ENCODE data around the gene BATF. TPM values are rescaled to one million over a fixed set of nuclear protein-coding genes. Genes with fewer than 3 reads are reported as not detected.

Gene BATF
- total and polyA plus RNA-seq, 2 experiments from 2014 or later = not detected

DNA sequence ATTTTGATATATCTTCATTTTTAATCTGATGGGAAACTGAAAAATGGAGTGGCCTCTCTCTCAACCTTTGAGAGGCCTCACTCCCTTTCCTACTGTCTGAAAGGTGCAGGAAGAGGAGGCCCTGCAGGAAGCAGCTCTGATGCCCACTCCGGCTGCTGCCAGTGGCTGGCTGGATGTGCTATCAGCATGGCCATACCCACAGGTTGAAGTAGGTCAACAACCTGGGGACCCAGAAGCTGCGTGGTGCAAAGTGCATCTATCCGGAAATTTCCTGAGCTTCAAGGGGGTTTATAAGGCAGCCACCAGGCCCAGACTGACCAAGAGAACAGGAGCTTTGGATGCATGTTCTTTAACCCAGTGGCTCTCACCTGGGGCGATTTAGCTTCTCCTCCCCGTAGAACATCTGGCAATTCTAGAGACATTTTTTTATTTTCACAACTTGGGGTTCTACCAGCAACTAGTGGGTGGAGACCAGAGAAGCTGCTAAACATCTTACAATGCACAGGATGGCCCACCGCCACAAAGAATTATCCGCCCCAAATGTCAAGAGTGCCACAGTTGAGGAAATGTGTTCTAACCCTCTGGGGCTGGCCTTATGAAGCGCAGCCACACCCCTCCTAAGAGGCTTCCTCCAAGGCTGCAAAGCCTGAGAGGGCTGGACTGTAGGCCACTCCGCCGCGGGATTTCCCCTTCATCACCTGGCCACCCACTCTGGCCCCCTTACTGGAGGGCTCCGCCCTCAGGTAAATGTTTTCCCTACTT, 8.2 kb upstream of the BATF start (continued):
- TF ChIP-seq, protein P1, sequence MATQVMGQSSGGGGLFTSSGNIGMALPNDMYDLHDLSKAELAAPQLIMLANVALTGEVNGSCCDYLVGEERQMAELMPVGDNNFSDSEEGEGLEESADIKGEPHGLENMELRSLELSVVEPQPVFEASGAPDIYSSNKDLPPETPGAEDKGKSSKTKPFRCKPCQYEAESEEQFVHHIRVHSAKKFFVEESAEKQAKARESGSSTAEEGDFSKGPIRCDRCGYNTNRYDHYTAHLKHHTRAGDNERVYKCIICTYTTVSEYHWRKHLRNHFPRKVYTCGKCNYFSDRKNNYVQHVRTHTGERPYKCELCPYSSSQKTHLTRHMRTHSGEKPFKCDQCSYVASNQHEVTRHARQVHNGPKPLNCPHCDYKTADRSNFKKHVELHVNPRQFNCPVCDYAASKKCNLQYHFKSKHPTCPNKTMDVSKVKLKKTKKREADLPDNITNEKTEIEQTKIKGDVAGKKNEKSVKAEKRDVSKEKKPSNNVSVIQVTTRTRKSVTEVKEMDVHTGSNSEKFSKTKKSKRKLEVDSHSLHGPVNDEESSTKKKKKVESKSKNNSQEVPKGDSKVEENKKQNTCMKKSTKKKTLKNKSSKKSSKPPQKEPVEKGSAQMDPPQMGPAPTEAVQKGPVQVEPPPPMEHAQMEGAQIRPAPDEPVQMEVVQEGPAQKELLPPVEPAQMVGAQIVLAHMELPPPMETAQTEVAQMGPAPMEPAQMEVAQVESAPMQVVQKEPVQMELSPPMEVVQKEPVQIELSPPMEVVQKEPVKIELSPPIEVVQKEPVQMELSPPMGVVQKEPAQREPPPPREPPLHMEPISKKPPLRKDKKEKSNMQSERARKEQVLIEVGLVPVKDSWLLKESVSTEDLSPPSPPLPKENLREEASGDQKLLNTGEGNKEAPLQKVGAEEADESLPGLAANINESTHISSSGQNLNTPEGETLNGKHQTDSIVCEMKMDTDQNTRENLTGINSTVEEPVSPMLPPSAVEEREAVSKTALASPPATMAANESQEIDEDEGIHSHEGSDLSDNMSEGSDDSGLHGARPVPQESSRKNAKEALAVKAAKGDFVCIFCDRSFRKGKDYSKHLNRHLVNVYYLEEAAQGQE (IDR thresholded peaks at IDR 0.05; ENCODE audit: unreplicated experiment) = no peak
- TF ChIP-seq NANOG (IDR thresholded peaks at IDR 0.05; ENCODE audit: borderline replicate concordance) (no peak), ZNF331 (CRISPR knock-in tag; IDR thresholded peaks at IDR 0.05; ENCODE audit: low read depth) (no peak), POLR2AphosphoS5 (IDR thresholded peaks at IDR 0.05; ENCODE audit: low read depth) (no peak), EZH2 (IDR thresholded peaks at IDR 0.05; ENCODE audit: low read depth, unreplicated experiment) (no peak), ZNF114 (CRISPR knock-in tag; IDR thresholded peaks at IDR 0.05) (no peak), STAT1 (IDR thresholded peaks at IDR 0.05; ENCODE audit: unreplicated experiment) (no peak)
- TF ChIP-seq, protein P2, sequence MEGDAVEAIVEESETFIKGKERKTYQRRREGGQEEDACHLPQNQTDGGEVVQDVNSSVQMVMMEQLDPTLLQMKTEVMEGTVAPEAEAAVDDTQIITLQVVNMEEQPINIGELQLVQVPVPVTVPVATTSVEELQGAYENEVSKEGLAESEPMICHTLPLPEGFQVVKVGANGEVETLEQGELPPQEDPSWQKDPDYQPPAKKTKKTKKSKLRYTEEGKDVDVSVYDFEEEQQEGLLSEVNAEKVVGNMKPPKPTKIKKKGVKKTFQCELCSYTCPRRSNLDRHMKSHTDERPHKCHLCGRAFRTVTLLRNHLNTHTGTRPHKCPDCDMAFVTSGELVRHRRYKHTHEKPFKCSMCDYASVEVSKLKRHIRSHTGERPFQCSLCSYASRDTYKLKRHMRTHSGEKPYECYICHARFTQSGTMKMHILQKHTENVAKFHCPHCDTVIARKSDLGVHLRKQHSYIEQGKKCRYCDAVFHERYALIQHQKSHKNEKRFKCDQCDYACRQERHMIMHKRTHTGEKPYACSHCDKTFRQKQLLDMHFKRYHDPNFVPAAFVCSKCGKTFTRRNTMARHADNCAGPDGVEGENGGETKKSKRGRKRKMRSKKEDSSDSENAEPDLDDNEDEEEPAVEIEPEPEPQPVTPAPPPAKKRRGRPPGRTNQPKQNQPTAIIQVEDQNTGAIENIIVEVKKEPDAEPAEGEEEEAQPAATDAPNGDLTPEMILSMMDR (conservative IDR thresholded peaks at IDR 0.05; ENCODE audit: low read depth in 2 of 2) = no peak
- TF ChIP-seq, protein P3, sequence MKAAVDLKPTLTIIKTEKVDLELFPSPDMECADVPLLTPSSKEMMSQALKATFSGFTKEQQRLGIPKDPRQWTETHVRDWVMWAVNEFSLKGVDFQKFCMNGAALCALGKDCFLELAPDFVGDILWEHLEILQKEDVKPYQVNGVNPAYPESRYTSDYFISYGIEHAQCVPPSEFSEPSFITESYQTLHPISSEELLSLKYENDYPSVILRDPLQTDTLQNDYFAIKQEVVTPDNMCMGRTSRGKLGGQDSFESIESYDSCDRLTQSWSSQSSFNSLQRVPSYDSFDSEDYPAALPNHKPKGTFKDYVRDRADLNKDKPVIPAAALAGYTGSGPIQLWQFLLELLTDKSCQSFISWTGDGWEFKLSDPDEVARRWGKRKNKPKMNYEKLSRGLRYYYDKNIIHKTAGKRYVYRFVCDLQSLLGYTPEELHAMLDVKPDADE (IDR thresholded peaks at IDR 0.05) = no peak

DNA sequence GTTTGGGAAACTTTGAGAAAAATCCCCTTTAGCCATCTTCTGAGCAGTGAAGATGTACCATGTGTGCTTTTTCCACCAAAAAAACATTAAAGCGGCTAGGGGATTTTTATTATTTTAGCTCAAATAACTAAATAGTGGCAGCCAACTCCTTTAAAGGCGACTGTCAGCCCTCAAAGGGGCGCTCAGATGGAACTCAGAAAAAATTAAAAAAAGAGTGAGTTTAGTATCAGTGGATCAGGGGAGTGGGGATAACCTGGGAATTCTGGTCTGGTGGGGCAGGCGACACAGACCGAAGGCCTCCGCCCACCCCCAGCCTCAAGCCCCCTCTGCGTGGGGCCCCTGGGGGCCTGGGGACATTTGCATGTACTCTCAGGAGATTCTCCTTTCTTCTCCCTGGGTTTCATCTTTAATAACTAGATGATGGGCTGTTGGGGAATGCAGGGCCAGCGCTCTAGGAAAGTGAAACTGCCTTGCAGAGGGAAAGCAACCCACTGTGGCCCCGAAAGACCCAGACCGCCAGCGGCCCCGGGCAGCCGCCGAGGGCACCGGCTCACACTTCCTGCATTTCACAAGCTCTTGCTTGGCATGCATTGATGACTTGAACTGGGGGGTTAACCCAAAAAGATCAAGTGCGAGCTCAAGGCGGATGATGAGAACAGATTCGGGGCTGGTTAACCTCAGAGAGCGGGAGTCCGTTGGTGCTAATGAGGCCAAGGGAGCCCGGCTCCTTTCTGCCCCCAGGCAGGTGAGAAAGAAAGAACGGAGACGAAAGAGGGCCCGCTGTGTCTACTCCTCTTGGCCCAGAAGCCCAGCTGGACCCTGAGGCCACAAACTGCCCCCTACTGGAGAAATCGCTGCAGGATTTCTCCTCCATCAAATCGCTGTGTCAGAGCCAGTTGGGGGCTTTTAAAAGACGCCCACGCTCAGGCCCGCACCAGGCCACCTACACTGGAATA, 7.3 kb upstream of the BATF start:
- ATAC-seq = peak; percentile 73
- Histone ChIP-seq H3K9me2 (ENCODE audit: insufficient read depth) (no peaks in the 10 kb centered on the region), H3K27me3 (ENCODE audit: insufficient read depth) (no peaks in the 10 kb centered on the region), H3K4me3 (no peak overlapping the region), H3K79me2 (replicated peaks; ENCODE audit: insufficient read depth) (no peaks in the 10 kb centered on the region), H3F3A (replicated peaks; ENCODE audit: low read depth) (0 out of 2 replicates have a peak, but pooled peaks cover 3% of the 10 kb centered on the region), H3K4me2 (peak overlapping the region; percentile 51), H2AFZ (peak overlapping the region; percentile 97), H4K20me1 (replicated peaks; ENCODE audit: insufficient read depth) (no peaks in the 10 kb centered on the region), H3K36me3 (ENCODE audit: insufficient read depth) (no peaks in the 10 kb centered on the region), H3K27ac (ENCODE audit: low read depth) (no peak overlapping the region), H3K4me1 (ENCODE audit: insufficient read depth) (peaks cover 11% of the 10 kb centered on the region)
- Mint-ChIP-seq H3K4me3 (no peak overlapping the region), H3K27me3 (ENCODE audit: insufficient read depth, low read depth, poor library complexity) (peaks cover 3% of the 10 kb centered on the region), H3K36me3 (ENCODE audit: low read depth) (no peaks in the 10 kb centered on the region), H3K27ac (no peak overlapping the region), H3K4me1 (peaks cover 9% of the 10 kb centered on the region; the same call in 2 of the 3 replicates), H3K9me3 (peaks cover 4% of the 10 kb centered on the region; the same call in 2 of the 3 replicates)
- peak; percentile 60 for DNase-seq (ENCODE audit: low spot score)
- TF ChIP-seq, protein P2 (conservative IDR thresholded peaks at IDR 0.05; ENCODE audit: low read depth in 2 of 2) = peak; percentile 50

All from GM23338 (cell line).